WTC11 (cell line): Measurements from ENCODE around the gene RXFP3.

ENCODE experiments used
- ATF6 ChIP-seq: sonication (generic); formaldehyde crosslinking; IDR thresholded peaks from 2 replicates; pipeline ENCODE4 v1.8.1; 2023; ENCODE audit warnings: mild to moderate bottlenecking, missing genetic modification reagents
- CTCF ChIP-seq: fragments of 200-600 bp; IDR thresholded peaks from 2 replicates; pipeline ENCODE4 v1.8.0; 2022; ENCODE audit warnings: antibody characterized with exemption

- TF ChIP-seq CTCF (no peak), ATF6 (CRISPR knock-in tag) (no peak)
Measured at GRCh38 chr5:33887268-33887667, 48.9 kb upstream of the RXFP3 start.
